Measurements from ENCODE around the gene C2orf42.
"Not testable (repeated sequence)": the region's sequence is repeated elsewhere in the genome, so short reads cannot be mapped to it uniquely, and the experiment has no call there.

C2orf42 gene

DNA sequence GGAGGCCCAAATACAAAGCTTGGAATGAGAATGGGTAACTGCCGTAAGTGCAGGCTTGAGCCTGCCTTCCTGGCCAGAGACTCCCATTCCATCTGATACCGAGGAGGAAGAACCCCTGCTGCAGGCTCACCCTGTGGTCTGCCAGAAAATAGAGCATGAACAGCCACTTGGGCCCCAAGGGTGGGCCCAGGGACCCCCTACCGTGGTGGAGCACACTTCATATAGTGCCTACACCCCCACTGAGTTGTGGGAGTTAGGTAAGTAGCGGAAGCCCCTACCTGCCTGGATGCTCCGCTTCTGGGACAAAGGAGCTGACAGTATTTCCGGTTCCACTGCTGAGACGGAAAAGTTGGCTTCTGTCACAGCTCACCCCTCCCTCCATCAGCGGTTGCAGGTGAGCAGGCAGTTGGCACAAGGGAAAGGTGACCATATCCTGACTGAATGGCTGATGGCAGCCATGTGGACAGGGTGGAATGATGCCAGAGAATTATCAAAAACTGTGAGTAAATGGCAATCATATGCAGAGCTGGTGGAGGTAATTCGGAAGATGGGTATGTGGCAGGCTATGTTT is 11.5 kb upstream of the C2orf42 start:
- no peak overlapping the region for H3K9ac ChIP-seq (ENCODE audit: low read length)
- H3K36me3 ChIP-seq (ENCODE audit: control insufficient read depth, insufficient read depth, low read length, severe bottlenecking): no peaks in the 10 kb centered on the region
- no peak overlapping the region for H3K4me3 ChIP-seq (ENCODE audit: low read length)
- H3K27me3 ChIP-seq (replicated peaks; ENCODE audit: control insufficient read depth, insufficient read depth, low read length): no peaks in the 10 kb centered on the region
- H3K9me3 ChIP-seq (ENCODE audit: control insufficient read depth, low read length): no peaks in the 10 kb centered on the region
- DNase-seq (ENCODE audit: low read depth): no peak
- no peaks in the 10 kb centered on the region for H3K4me1 ChIP-seq (ENCODE audit: control insufficient read depth, insufficient read depth, low read length)

DNA sequence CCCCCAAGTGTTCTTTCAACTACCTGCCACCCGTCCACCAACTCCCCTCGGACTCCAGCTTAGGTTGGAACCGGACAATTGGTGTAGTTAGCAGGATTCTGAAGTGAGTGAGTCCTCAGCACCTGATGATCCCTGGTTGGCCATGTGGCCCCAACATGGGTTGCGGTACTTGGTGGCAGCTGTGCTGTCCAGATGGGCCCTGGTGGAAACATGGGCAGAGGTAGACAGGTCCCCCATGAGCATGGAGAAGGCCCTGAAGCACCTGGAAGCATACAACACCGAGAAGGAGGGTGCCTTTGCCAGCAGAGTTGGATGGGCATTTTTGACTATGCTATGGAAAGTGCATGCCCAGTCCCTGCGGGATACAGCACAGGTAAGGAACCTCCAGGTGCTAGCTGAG is 11.0 kb upstream of the C2orf42 start:
- Histone ChIP-seq H3K4me1 (ENCODE audit: control insufficient read depth, insufficient read depth, low read length) (no peaks in the 10 kb centered on the region), H3K27me3 (replicated peaks; ENCODE audit: control insufficient read depth, insufficient read depth, low read length) (no peaks in the 10 kb centered on the region), H3K9me3 (ENCODE audit: control insufficient read depth, low read length) (no peaks in the 10 kb centered on the region), H3K9ac (ENCODE audit: low read length) (no peak overlapping the region), H3K4me3 (ENCODE audit: low read length) (no peak overlapping the region), H3K36me3 (ENCODE audit: control insufficient read depth, insufficient read depth, low read length, severe bottlenecking) (no peaks in the 10 kb centered on the region)
- no peak for DNase-seq (ENCODE audit: low read depth)

DNA sequence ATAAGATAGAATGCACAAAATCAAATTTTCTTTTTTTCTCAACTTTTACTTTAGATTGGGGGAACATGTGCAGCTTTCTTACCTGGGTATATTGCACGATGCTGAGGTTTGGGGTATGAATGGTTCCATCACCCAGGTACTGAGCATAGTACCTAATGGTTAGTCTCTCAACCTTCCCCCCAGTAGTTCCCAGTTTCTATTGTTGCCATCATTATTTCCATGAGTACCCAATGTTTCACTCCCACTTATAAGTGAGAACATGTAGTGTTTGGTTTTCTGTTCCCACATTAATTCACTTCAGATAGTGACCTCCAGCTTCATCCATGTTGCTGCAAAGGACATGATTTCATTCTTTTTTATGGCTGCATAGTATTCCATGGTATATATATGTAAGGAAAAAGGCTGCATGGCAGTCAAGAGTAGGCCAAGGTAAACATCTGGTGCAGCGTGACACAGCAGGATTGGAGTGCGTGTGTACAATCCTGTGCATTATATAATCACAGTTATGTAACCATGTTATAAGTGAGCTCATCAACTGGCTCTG is 10.5 kb upstream of the C2orf42 start:
- Histone ChIP-seq H3K27me3 (replicated peaks; ENCODE audit: control insufficient read depth, insufficient read depth, low read length) (no peaks in the 10 kb centered on the region), H3K36me3 (ENCODE audit: control insufficient read depth, insufficient read depth, low read length, severe bottlenecking) (no peaks in the 10 kb centered on the region), H3K4me3 (ENCODE audit: low read length) (no peak overlapping the region), H3K4me1 (ENCODE audit: control insufficient read depth, insufficient read depth, low read length) (no peaks in the 10 kb centered on the region), H3K9ac (ENCODE audit: low read length) (no peak overlapping the region), H3K9me3 (ENCODE audit: control insufficient read depth, low read length) (no peaks in the 10 kb centered on the region)
- no peak for DNase-seq (ENCODE audit: low read depth)

DNA sequence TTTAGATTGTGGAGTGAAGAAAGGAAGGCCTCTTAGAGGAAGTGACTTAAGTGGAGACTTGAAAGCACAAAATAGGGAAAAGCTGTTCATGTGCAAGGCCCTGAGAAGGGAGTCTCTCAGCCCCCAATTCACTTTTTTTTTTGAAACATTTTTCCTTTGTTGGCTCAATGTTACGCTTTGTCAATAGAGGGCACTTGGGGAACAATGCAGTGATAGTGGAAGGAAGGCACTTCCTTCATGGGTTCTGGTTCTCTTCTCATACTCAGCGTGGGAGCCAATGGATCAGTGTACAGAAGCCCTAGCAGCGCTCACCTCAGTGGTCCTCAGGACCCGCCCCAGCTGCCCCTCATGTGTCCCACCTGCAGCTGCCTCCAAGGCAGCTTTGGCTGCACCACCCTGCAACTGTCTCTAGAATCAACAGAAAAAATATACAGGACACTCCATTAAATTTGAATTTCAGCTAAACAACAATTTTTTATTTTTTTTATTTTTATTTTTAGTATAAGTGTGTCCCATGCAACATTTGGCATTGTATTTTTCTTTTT is 8.6 kb upstream of the C2orf42 start:
- no peak for DNase-seq (ENCODE audit: low read depth)
- Histone ChIP-seq H3K9me3 (ENCODE audit: control insufficient read depth, low read length) (no peaks in the 10 kb centered on the region), H3K9ac (ENCODE audit: low read length) (no peak overlapping the region), H3K27me3 (replicated peaks; ENCODE audit: control insufficient read depth, insufficient read depth, low read length) (no peaks in the 10 kb centered on the region), H3K36me3 (ENCODE audit: control insufficient read depth, insufficient read depth, low read length, severe bottlenecking) (no peaks in the 10 kb centered on the region), H3K4me3 (ENCODE audit: low read length) (no peak overlapping the region), H3K4me1 (ENCODE audit: control insufficient read depth, insufficient read depth, low read length) (no peaks in the 10 kb centered on the region)

DNA sequence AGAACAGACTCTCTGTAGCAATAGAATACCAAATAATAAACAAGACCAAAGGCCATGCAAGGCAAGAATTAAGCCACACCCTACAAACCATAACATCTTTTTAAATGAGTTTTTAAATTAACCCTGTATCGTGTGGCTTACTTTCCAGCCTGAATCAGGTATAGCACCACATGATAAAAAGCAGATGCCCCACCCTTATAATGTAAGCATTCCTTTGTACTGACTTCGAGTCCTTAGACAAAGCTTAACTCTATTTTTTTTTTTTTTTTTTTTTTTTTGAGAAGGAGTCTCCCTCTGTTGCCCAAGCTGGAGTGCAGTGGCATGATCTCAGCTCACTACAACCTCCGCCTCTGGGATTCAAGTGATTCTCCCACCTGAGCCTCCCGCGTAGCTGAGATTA is 1.7 kb upstream of the C2orf42 start:
- no peaks in the 10 kb centered on the region for H3K4me1 ChIP-seq (ENCODE audit: control insufficient read depth, insufficient read depth, low read length)

DNA sequence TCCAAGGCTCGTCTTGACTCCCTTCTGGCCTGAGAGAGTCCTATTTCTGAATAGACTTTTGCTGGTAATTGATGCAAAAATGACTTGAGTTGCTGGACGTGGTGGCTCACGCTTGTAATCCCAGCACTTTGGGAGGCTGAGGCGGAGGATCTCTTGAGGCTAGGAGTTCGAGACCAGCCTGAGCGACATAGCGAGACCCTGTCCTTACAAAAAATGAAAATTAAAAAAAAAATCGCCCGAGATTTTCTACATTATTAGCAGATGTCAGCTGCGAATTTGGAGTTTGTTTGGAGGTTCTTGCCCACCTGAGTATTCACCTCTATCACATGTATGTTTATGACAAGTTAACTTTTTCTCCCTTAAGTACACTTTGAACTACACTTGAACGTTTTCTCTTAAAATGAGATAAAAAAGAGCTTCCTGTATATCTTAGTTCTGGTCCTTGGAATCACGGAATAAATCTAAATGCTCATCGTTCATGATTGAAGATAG is 471 bp upstream of the C2orf42 start:
- Histone ChIP-seq H3K9ac (ENCODE audit: low read length) (peak overlapping the region; percentile 90), H3K36me3 (ENCODE audit: control insufficient read depth, insufficient read depth, low read length, severe bottlenecking) (no peaks in the 10 kb centered on the region), H3K4me1 (ENCODE audit: control insufficient read depth, insufficient read depth, low read length) (no peaks in the 10 kb centered on the region), H3K27me3 (replicated peaks; ENCODE audit: control insufficient read depth, insufficient read depth, low read length) (no peaks in the 10 kb centered on the region), H3K4me3 (ENCODE audit: low read length) (peak overlapping the region; percentile 97), H3K9me3 (ENCODE audit: control insufficient read depth, low read length) (no peaks in the 10 kb centered on the region)
- DNase-seq (ENCODE audit: low read depth): no peak

More for the DNA sequence above, 1.7 kb upstream of the C2orf42 start:
- DNase-seq (ENCODE audit: low read depth): no peak
- H3K27me3 ChIP-seq (replicated peaks; ENCODE audit: control insufficient read depth, insufficient read depth, low read length): no peaks in the 10 kb centered on the region
- no peaks in the 10 kb centered on the region for H3K36me3 ChIP-seq (ENCODE audit: control insufficient read depth, insufficient read depth, low read length, severe bottlenecking)
- H3K4me3 ChIP-seq (ENCODE audit: low read length): no peak overlapping the region
- no peak overlapping the region for H3K9ac ChIP-seq (ENCODE audit: low read length)
- H3K9me3 ChIP-seq (ENCODE audit: control insufficient read depth, low read length): no peaks in the 10 kb centered on the region

DNA sequence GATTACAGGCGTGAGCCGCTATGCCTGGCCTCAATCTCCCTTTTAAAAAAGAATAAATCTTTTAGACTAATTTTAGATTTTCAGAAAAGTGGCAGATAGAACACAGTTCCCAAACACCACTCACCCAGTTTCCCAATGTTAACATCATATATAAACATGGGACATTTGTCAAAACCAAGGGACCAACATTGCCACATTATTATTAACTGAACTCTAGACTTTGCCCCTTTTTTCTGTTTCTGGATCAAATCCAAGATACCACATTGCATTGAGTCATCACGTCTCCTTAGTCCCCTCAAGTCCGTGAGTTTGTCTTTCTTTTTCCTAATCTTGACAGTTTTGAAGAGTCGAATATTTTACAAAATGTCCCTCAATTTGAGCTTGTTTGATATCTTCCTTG is 2.4 kb downstream of the C2orf42 start:
- Histone ChIP-seq H3K4me3 (ENCODE audit: low read length) (no peak overlapping the region), H3K9ac (ENCODE audit: low read length) (no peak overlapping the region), H3K27me3 (replicated peaks; ENCODE audit: control insufficient read depth, insufficient read depth, low read length) (no peaks in the 10 kb centered on the region), H3K9me3 (ENCODE audit: control insufficient read depth, low read length) (no peaks in the 10 kb centered on the region), H3K4me1 (ENCODE audit: control insufficient read depth, insufficient read depth, low read length) (no peaks in the 10 kb centered on the region), H3K36me3 (ENCODE audit: control insufficient read depth, insufficient read depth, low read length, severe bottlenecking) (no peaks in the 10 kb centered on the region)
- DNase-seq (ENCODE audit: low read depth): no peak

DNA sequence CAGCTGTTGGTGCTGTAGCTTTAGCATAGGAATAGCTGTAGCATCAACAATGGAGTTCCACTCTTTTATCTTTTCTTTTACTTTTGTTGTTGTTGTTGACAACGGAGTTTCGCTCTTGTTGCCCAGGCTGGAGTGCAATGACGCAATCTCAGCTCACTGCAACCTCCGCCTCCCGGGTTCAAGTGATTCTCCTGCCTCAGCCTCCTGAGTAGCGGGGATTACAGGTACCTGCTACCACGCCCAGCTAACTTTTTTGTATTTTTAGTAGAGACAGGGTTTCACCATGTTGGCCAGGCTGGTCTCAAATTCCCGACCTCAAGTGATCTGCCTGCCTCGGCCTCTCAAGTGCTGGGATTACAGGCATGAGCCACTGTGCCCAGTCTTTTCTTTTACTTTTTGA is 3.6 kb downstream of the C2orf42 start:
- not testable (repeated sequence) for H3K36me3 ChIP-seq (ENCODE audit: control insufficient read depth, insufficient read depth, low read length, severe bottlenecking); H3K4me1 ChIP-seq (ENCODE audit: control insufficient read depth, insufficient read depth, low read length); DNase-seq (ENCODE audit: low read depth)

DNA sequence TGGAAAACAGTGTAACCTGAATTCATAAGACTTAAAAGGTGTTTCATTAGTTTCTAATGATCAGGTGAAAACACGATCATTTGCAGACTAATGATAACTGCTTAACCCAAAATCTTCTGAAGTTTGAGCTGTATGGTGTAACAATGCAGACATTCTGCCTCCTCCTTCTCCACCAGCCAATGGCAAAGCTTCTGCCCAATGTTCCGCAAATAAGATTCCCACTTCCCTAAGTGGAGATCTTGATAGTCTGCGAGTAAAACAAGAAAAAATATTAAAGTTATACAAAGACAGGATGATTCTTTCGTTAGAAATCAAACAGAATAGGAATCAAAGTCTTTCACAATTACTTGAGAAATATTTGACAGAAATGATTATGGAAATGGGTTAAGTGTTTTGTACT is 8.1 kb downstream of the C2orf42 start:
- no peak for DNase-seq (ENCODE audit: low read depth)
- Histone ChIP-seq H3K4me1 (ENCODE audit: control insufficient read depth, insufficient read depth, low read length) (no peaks in the 10 kb centered on the region), H3K9me3 (ENCODE audit: control insufficient read depth, low read length) (no peaks in the 10 kb centered on the region), H3K4me3 (ENCODE audit: low read length) (no peak overlapping the region), H3K9ac (ENCODE audit: low read length) (no peak overlapping the region), H3K36me3 (ENCODE audit: control insufficient read depth, insufficient read depth, low read length, severe bottlenecking) (peaks cover 33% of the 10 kb centered on the region), H3K27me3 (replicated peaks; ENCODE audit: control insufficient read depth, insufficient read depth, low read length) (no peaks in the 10 kb centered on the region)

More for the DNA sequence above, 3.6 kb downstream of the C2orf42 start:
- not testable (repeated sequence) for H3K9me3 ChIP-seq (ENCODE audit: control insufficient read depth, low read length); H3K4me3 ChIP-seq (ENCODE audit: low read length); H3K27me3 ChIP-seq (replicated peaks; ENCODE audit: control insufficient read depth, insufficient read depth, low read length); H3K9ac ChIP-seq (ENCODE audit: low read length)

DNA sequence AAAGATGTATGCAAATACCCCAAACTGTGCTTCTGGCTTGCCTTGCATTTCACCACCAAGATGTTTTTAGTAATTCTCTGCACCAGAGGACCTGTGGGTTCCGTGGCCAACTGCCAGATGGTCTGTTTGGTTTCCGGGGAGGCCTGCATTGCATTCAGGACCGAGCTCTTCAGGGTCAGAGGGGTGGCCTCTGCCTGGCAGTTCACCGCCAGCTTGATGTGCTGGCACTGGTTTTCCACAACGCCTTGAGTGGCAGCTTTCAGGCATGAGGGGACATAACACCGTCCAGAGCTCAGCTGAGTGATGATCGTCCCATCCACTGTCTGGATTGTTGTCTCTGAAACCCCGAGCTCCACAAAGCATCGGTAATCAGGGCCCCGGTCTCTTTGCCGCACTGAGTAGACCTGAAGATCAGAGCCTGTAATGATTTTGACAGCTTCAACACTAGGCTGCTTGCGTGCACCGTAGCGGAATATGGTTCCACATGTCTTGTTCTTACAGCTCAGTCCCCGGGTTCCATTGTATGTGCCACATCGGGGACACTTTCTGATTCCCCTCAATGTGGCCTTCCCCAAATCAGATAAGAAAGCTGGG is 9.4 kb downstream of the C2orf42 start:
- DNase-seq (ENCODE audit: low read depth): no peak
- H3K4me3 ChIP-seq (ENCODE audit: low read length): no peak overlapping the region
- H3K27me3 ChIP-seq (replicated peaks; ENCODE audit: control insufficient read depth, insufficient read depth, low read length): no peaks in the 10 kb centered on the region
- H3K9me3 ChIP-seq (ENCODE audit: control insufficient read depth, low read length): no peaks in the 10 kb centered on the region
- no peak overlapping the region for H3K9ac ChIP-seq (ENCODE audit: low read length)
- no peaks in the 10 kb centered on the region for H3K4me1 ChIP-seq (ENCODE audit: control insufficient read depth, insufficient read depth, low read length)
- H3K36me3 ChIP-seq (ENCODE audit: control insufficient read depth, insufficient read depth, low read length, severe bottlenecking): peaks cover 42% of the 10 kb centered on the region

DNA sequence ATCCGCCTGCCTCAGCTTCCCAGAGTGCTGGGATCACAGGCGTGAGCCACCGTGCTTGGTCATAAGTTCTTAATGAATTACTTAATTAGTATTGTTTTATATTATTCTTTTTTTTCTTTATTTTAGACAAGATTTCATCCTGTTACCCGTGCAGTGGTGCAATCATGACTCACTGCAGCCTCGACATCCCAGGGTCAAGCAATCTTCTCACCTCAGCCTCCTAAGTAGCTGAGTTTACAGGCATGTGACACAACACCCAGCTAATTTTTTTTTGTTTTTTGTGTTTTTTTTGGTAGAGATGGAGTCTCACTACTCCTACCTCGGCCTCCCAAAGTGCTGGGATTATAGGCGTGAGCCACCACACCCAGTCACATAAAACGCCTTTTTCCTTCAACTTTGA is 17.3 kb downstream of the C2orf42 start:
- Histone ChIP-seq H3K9ac (ENCODE audit: low read length) (no peak overlapping the region), H3K4me1 (ENCODE audit: control insufficient read depth, insufficient read depth, low read length) (no peaks in the 10 kb centered on the region), H3K36me3 (ENCODE audit: control insufficient read depth, insufficient read depth, low read length, severe bottlenecking) (peaks cover 47% of the 10 kb centered on the region), H3K9me3 (ENCODE audit: control insufficient read depth, low read length) (no peaks in the 10 kb centered on the region), H3K27me3 (replicated peaks; ENCODE audit: control insufficient read depth, insufficient read depth, low read length) (no peaks in the 10 kb centered on the region), H3K4me3 (ENCODE audit: low read length) (no peak overlapping the region)
- DNase-seq (ENCODE audit: low read depth): no peak
